NCI-H187 treated with DMSO at 0.1 percent for 48 hours (cell line): ENCODE data around the gene PITPNC1.
"Not testable (repeated sequence)": the region's sequence is repeated elsewhere in the genome, so short reads cannot be mapped to it uniquely, and the experiment has no call there.

Experiments used
- DNase-seq: peaks from one replicate; lab custom pipeline; 2025; lab: John Stamatoyannopoulos, UW

PITPNC1 gene

DNA sequence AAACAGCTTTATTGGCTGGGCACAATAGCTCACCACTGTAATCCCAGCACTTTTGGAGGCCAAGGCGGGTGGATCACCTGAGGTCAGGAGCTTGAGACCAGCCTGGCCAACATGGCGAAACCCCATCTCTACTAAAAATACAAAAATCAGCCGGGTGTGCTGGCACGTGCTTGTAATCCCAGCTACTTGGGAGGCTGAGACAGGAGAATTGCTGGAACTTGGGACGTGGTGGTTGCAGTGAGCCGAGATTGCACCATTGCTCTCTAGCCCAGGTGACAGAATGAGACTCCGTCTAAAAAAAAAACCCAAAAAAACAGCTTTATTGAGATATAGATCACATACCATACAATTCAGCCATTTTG, 274.1 kb downstream of the PITPNC1 start:
- DNase-seq = not testable (repeated sequence)

DNA sequence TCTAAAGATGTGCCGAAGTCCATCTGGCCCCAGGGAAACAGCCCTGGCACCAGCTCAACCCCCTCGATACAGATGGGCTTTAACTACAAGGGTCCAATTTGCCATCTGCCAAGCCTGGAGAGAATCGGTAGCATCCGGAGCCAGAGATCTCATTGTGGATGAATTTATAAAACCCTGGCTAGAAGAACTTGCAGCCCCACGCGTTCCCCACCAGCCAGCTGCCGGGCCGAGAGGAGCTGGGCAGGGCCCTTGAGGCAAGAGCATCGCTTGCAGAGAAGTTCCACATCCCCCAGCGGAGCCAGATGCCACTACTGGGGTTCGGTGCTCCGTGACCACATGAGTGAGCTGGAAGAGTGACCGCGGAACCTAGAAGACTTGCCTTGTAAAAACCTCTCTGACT, 275.4 kb downstream of the PITPNC1 start:
- DNase-seq = no peak

DNA sequence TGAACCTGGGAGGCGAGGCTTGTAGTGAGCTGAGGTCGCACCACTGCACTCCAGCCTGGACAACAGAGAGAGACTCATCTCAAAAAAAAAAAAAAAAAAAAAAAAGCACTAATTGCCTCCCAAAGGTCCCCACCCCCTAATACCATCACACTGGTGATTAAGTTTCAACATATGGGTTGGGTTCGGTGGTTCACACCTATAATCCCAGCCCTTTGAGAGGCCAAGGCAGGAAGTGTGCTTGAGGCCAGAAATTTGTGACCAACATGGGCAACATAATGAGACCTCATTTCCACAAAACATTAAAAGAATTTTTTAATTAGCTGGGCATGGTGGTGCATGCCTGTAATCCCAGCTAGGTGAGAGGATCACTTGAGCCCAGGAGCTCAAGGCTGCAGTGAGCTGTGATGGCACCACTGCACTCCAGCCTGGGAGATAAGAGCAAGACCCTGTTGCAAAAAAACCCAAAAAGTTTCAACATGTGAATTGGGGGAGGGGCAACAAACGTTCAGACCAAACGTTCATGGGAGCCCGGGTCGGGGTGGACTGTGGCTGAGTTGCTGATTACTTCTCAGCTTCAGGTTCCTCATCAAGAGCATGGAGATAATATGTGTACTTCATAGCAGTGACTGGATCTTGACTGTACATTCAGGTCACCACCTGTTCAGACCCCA, 278.5 kb downstream of the PITPNC1 start:
- no peak for DNase-seq

DNA sequence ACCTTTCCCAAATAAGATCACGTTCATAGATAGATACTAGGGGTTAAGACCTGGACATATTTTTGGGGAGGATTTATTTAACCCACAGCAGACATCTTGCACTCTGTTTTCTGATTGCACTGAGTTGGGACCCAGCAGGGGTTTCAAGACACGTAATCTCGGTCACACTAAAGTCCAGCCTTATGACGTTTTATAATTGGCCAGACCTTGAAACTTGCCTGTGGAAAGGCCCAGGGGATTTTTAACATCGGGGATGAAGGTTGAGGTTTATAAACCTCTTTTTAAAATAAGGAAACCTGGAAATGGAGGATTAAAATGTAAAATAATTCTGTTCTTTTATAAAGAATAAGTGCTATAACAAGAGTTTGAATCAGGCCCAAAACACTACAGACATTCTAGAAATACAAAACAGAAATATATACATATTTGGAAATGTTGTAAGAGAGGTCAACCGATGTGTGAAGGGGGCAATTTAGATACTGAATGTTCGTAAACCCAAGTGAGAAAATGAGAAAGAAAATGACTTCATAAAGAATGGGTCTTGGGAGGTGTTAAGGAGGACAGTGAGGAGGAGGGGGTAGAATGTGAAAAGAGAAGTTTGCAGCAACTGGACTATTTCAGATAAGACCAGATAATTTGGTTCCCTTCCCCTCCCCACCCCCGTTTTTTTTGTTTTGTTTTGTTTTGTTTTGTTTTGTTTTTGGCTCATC, 279.6 kb downstream of the PITPNC1 start:
- DNase-seq = no peak

DNA sequence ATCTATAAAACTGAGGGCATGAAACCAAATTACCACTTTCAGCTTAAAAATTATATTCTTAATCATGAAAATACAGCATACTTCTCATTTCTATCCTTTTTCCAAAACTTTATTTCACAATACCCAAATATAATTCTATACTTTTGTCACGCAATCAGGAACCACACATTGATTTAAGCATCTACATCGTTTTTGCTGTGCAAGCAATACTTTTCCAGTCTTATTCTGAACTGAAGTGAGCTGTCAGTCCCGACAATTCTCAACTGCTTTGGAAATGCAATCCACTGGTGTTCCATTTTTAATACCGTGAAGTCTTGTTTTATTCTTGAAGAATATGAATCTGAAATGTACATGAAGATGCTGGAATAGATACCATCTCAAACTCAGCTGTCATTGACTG, 280.5 kb downstream of the PITPNC1 start:
- DNase-seq = no peak

DNA sequence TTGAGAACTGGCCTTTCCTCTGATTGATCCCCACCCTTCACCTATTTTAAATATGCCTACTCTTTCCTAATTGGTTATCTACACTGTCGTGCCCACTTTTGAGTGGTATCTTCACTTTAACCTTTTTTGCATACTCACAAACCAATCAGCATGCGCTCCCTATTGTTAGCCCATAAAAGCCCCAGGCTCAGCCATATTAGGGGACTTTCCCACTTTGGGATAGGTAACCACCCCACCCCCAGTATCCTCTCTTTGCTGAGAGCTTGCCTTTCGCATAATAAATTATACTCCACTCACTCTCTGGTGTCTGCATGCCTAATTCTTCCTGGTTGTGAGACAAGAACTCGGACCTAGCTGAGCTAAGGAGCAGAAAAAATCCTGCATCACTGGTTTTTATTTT, 281.2 kb downstream of the PITPNC1 start:
- no peak for DNase-seq

DNA sequence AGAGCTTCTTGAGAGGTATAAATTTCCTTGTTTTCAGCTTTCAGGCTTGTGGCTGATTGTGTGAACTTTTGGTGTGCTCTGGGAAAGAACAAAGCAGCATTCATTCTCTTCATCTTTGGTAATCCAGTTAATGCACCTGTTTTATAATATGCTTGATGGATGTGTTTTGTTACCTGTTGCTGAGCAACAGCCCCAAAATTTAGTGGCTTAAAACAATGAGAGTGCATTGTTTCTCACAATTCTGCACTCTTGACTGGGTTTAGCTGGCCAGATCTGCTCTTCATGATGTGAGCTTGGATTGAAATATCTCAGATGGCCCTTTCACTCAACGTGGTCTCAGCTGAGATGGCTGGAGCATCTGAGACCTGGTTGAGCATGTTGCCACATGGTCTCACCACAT, 281.9 kb downstream of the PITPNC1 start:
- DNase-seq = no peak

DNA sequence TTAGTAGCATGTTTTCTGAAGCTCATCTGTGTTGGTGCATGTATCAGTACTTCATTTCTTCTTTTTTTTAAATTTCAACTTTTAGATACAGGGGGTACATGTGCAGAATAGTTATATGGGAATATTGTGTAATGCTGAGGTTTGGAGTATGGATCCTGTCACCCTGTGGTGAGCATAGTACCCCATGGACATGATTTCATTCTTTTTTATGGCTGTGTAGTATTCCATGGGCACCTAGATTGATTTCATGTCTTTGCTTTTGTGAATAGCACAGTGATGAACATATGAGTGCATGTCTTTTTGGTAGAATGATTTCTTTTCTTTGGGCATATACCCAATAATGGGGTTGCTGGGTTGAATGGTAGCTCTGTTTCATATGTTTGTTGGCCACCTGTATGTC, 285.6 kb downstream of the PITPNC1 start:
- DNase-seq = no peak

DNA sequence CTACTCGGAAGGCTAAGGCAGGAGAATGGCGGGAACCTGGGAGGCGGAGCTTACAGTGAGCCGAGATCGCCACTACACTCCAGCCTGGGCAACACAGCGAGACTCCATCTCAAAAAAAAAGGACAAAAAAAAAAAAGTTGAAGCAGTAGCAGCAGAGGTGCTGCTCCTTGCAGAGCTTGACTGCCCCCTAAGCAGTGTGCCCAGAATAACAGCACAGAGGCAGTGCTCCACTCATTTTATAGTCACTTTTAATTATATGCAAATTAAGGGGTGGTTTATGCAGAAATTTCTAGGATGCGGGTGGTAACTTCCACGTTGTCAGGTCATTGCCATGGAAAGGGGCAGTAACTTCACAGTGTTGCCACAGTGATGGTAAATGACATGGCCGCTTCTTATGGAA, 286.4 kb downstream of the PITPNC1 start:
- DNase-seq = no peak

DNA sequence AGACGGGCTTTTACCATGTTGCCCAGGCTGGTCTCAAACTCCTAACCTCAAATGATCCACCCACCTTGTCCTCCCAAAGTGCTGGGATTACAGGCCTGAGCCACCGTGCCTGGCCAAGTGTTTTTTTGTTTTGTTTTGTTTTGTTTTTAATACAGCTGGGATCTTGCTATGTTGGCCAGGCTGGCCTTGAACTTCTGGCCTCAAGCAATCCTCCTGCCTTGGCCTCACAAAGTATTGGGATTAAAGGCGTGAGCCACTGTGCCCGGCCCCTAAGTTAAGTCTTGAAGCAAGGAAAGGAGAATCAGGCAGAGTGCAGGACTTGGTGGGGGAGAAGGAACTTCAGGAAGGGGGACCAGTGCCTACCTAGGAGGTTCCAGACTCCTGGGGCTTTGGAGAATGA, 288.9 kb downstream of the PITPNC1 start:
- DNase-seq = no peak

DNA sequence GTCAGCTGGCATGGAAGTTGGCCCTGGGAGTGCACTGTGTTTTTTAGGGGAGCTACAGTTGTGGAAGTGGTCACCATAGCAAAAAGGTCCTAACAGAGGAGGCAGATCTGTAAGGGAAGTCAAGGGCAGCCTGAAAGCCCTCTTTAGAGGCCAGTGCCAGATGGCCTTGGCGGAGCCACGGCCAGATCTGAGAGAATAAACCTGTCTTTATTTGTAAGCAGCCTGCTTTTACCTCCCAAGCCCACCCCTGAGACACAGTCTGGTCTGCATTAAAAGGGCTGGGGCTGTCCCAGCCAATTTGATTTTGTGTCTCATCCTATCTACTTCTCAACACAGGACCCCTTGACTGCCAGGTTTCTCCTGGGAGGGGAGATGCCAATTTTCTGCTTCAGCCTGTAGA, 289.6 kb downstream of the PITPNC1 start:
- no peak for DNase-seq

DNA sequence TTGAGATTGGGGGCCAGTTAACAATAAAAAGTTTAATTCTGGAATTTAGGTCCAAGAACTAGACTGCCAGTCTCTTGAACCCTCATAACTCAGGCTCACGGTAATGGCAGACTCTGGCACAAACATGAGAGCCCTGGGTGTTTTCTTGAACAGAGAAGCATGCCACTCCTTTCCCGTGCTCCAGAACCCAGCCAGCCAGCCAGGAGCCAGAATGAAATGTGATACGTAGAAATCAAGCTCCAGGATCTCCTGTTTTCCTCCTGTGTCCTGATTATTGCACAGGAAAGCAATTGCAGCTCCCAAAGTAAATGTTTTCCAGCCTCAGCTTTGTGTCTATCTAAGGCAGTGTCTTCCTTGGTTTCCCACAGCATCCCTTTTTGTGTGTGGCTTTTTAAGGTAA, 294.4 kb downstream of the PITPNC1 start:
- DNase-seq = peak; percentile 19

DNA sequence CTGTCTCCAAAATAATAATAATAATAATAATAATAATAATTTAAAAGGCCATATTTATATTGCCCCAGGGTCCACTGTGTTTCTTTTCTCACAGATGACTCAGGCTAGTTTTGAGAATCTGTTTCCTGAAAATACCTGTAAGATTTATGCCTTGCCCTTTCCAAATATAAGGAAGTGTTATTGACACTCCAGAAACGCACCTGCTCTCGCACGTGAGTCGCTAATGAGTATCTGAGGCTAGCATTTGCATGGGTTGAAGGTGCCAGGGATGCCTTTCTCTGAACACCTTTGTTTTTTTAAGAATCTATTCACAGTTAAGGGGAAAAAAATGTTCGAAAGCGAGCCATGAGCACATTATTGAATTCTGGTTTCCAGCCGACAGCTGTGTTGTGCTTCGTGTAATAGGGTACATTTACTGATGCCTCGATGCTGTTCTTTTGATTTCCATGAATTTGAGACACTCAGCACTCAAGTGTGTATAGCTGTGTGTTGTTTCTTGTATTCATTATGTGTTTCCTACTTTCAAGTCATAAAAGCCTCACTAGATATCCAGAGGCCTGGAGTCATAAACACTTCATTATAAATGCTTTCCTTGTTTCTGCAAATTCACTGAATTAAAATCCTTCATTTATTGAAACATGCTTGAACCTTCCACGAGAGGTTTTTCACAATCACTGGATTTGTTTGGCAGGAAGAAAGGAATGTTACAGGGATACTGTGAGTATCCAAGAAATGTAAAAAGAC, 295.7 kb downstream of the PITPNC1 start:
- DNase-seq = peak; percentile 25

DNA sequence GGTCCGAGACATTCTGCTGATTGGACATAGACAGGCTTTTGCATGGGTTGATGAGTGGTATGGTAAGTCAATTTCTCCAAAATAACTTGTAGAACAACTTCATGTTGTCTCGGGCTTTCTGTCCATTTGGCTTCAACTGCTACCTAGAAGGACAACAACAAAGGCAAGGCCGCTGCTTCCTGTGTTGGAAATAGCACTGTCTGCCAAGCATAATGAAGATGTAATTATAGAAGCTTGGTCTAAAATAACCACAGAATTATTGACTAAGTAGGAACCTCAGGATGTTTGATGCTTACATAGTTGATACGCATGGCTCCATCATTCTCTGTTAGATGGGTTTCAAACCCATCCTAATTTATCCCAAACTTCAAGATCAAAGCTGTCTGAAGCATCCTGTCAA, 298.4 kb downstream of the PITPNC1 start:
- DNase-seq = no peak

DNA sequence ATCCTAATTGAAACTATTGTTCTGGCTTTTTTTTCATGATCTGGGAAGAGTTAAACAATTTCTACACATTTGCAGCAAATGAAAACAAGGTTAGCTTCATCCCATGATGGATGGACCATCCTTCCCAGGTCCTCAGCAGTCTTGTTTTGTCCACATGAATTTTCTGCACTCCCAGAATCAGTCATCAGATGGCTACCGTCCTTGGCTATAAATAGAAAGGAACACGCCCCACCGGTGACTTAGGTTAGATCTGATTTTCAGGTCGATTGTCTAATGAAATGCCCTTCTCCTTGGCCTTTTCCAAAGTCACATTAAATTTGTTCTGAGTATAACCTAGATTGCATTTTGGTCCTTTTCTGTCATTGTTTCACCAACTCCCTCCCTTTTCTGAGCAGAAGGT, 299.2 kb downstream of the PITPNC1 start:
- no peak for DNase-seq

DNA sequence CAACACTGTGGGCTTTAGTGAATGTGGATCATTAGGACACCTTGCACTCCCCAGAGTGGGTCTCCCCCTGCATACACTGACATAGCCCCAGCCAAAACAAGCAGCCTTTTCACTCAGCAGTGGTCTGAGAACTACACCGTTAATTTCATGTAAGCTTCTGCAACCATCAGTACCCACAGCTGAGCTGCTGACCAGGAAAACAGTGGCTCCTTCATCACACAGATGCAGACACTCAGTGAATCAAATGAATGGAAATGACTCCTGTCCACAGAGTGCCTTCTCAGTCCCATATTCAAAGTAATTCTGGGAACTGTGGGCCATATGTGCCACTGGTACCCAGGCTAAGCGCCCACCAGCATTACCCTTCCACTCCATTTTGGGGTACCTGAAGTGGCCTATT, 301.3 kb downstream of the PITPNC1 start:
- no peak for DNase-seq

DNA sequence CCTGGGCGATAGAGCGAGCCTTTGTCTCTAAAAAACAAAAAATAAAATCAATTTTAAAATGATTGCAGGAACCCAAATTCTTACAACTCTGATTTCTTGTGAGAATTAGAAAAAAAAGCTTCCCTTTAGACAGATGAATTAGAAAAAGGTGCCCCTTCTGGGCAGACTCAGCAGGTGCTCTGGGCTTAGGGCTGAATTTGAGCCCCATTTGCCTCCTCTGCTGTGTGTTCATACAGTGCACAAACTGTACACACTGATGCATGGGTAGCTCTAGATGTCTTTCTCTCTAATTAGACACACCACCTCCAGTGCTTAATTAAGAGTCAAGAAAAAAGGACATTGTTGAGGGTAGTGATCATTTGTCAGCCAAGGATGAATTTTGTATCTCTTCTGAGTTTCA, 302.1 kb downstream of the PITPNC1 start:
- DNase-seq = no peak

DNA sequence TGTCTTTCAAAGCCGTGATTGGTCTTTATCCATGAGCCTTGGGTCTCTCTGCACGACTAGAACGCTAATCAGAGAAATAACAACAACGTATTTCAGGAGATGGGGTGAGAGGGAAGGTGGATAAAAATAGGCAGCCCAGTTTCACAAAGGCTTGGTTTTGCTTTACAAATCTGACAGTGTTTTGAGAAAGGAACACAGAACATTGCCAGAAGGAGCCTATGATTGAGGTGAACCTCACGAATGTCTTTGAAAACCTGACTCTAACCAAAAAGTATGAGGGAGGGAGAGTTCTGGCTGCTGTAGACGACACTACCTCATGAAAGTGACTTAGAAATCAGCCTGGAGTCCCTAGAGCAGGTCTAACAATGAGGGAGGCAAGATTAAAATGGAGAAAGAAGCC, 302.6 kb downstream of the PITPNC1 start:
- DNase-seq = no peak

DNA sequence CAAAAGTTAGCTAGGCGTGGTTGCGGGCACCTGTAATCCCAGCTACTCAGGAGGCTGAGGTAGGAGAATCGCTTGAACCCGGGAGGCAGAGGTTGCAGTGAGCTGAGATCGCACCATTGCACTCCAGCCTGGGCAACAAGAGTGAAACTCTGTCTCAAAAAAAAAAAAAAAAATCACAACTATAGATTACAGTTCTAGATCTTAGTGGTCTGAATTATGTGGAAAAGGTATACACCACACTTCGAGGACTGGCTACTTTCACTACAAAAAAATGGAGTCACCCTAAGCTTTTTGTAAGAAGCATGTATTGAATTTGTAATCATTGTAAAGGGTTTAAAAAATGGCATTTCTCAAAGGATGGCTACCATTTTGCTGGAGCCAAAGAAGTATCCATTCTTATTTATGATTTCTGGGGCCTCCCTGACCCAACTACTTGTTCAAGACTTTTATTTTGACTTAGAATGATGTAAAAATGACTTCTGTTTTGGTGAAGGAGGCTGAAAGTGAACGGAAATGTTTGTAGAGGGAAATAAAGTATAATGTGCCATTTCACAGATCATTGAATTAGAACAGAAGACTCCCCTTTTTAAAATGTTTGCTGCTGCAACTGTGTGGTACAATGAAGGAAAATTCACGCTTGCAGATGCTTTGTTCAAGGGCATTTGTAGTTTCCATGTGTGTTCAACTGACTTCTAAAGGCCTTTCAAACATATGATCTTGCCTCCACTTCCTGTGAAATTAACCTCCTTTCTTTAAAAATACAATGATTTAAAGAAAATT, 303.6 kb downstream of the PITPNC1 start:
- no peak for DNase-seq

DNA sequence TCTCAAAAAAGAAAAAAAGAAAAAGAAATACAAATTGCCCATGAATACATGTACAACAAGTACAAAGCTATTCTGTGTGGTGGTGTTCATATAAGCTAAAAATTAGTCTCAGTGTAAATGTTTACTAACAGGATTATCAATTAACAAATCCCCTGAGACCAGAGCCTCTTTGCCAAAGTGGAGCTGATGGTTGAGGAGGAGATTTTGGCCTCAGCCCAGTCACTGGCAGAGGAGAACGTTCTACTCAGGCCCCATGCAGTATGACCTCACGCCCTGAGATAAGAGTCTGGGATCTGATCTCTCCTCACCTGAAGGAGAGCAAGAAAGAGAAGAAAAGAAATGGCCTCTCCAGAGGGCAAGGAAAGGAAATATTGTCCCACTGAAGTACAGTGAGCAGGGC, 305.1 kb downstream of the PITPNC1 start:
- DNase-seq = no peak

DNA sequence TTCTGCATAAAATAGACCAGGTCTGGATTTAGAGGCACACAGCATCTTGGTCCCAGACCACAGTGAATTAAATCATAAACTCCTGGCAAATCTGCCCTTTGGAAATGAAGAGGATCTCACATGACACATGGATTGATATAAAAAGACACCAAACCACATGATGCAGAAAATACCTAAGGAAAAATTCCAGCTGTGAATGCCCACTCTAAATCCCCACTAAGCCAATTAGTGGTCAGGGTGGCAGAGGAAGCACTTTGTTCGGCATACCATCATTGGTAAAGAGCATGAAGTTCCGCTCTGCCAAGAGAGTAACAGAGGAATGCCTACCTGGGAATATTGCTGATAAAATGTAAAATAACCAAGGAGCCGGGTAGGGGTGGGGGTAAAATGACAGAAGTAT, 308.3 kb downstream of the PITPNC1 start:
- no peak for DNase-seq

DNA sequence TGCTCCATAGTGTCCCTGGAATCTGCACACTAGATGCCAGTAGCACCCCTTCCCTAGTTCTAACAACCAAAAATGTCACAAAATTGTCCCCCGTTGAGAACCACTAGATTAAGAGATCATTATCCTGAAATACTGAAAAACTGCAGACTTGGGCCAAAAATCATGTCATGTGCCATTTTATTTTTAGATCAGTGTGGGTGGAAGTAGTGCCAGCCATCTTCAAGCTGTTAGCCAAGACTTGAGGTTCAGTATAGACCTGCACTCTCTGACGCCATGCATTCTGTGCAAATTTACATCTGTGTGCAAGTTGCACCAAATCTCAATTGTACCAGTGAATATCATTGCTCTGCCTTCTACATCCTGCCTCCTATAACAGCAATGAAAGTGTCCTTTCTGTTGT, 309.2 kb downstream of the PITPNC1 start:
- no peak for DNase-seq

DNA sequence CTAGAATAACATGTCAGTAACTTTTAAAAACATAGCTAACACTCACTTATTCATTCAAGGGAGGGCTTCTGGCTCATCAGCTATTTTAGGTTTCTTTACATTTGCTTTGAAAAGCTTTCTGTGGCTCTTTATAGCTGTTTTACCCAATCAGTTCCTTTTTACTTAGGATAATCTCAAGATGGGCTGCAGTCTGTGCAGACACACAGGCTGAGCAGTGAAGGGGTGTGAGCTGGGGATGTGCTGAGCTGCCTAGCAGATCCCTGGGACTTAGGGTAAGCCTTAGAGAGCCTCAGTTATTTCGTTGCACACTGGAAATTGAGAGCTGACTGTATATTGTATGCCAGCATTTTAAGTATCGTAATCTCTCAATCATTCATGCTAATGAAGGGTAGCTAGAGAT, 310.4 kb downstream of the PITPNC1 start:
- no peak for DNase-seq
